Measurements from ENCODE around the gene SCAMP5.

SCAMP5 gene, protein sequence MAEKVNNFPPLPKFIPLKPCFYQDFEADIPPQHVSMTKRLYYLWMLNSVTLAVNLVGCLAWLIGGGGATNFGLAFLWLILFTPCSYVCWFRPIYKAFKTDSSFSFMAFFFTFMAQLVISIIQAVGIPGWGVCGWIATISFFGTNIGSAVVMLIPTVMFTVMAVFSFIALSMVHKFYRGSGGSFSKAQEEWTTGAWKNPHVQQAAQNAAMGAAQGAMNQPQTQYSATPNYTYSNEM

DNA sequence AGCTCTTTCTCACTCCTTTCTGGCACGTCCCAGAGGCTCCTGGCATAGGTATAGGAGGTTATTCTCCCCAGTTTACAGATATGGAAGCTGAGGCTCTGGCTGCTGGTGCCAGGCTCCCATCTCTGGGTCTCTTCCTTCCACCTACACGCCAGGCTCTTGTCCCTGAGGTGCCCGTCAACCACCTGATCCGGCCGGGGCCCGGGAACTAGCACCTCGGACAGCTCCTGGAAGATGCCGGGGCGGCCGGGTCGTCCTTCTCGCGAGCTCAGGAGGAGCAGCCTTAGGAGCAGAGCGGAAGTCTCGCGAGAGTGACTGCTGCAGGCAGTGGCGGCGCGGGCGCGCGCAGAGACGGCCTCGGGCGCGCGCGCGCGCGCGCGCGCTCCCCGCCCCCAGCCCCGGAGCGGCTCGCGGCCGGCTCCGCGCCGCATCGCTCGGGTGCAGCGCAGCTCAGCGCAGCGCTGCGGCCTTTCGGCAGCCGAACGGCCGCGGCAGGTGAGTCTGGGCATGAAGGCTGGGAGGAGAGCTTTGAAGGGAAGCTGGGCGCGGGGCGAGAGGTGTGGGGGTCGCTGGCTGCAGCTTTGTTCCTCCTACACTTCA, at the start of gene SCAMP5:
TSS of gene SCAMP5 (plus strand) at position 382 of the 597 bp plus-strand sequence. CDS start 16,277 bp downstream, outside the sequence.
- DNase-seq = peak; percentile 93 to 96

DNA sequence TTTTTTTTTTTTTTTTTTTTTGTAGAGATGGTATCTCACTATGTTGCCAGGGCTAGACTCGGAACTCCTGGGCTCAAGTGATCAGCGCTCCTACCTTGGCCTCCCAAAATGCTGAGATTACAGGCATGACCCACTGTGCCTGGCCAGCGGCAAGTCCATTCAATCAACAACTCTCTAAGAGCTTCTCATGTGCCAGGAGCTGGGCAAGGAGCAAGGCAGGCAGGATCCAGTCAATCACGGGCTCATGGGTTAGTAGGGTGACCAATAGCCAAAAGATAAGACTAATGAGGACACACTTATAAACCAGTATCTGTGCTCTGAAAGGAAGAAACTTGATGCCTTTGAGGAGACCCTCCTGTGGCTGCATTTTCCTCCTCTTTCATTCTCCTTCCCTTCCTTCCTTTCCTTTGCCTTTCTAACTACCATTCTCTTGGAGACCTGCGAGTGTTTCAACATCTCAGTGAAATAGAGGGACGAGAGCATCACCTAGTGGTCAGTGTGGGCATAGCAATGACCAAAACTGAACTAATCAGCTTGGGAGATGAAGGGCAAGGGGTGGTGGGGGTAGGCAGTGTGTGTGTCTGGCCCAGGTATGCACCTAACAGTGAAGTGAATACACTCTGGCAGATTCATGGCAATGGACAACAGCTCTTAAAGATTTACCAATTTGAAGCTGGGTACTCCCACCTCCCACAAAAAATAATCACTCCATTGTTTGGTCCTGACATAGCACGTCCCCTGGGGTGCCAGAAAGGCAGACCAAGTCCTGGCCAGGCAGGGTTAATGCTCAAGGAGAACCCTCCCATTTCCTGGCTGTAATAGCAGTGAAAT, 45.1 kb upstream of the SCAMP5 start:
- peak; percentile 77 to 83 for DNase-seq

DNA sequence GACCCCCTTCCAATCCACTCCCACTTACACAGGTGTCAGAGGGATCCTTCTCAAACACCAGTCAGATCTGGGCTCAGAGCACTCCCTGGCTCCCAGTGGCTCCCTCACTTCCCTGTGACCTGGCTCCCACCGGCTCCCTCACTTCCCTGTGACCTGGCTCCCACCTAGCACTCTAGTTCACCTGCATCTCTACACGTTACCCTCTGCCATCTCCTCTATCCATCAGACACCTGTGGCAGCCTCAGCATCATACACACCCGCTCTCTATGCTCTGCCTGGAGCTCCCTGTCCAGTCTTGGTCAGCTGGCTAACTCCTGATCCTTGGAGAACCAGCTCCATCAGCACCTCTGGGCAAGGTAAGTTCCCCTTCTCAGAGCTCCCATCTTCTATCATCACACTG, 44.4 kb upstream of the SCAMP5 start:
- DNase-seq = no peak

DNA sequence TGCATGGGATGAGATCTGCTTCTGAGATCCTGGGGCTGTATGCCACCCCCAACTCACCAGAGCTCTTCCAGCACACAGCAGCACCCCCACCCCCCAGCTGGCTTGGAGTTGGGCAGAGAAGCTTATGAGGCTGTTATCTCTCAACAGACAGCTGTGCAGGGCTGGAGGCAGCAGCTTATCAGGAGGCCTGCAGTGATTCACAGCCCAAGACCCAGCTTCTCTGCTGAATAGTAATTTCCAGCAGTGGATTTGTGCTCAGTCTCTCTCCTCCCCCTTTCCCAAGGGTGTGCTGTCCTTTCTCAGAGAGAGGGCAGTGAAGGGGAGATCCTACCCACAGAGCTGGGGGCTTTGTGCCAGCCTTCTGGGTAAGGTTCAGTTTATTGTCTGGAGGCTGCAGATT, 40.8 kb upstream of the SCAMP5 start:
- no peak for DNase-seq

DNA sequence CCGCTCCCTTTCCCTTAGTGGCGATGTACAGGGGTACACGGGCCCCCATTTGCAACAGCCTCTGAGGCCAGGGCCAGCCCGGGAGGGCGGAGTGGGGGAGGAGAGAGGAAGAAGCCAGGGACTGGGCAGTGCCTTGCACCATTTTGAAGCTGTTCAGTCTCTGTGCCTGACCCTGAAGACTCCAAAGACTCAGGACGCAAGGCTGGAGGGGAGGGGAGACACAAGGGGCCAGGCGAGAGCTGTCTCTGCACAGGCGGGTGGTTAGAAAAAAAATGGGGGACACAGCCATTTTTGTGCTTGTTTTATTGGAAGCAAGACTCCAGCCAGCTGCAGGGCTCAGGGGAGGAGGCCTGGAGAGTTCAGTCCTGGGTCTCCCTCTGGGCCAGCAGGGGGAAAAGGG, 40.3 kb upstream of the SCAMP5 start:
- no peak for DNase-seq

DNA sequence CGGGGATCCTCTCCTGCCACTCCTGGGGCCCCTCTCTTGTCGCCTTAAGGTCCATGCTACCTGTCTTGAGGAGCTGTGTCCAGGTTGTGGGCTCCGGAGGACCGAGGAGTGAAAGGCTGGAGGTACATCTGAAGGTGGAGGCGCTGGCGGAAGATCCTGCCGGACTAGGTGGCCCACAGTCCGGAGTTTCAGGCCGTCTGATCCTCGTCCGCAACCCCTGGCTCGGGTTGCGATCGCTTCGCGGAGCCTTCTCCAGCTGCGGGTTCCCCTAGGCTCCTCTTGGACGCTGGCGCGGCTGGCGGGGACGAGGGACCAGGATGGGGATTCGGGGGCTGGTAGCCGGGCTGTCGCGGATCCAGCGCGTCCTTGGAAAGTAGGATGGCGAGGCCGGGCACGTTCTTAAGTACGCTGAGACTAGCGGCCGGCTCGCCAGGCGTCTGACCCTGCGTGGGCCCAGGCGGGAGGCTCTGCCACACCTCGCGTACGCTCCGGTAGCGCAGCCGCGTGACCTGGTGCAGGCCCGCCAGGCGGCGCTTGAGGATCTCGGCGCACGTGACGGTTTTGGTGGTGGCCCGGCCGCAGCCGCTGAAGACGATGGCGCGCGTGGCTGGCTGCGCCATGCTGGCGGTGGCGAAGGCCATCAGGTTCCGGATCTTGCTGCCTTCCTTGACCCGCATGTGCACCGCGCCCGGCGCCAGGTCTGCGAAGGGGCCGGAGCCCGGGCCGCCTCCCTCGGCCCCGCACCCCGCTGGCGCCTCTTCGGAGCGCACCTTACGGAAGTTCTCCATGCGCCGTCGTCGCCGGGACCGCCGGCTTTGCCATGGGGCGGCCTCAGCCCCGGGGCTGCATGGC, 39.3 kb upstream of the SCAMP5 start:
- DNase-seq = peak; percentile 61 to 73

DNA sequence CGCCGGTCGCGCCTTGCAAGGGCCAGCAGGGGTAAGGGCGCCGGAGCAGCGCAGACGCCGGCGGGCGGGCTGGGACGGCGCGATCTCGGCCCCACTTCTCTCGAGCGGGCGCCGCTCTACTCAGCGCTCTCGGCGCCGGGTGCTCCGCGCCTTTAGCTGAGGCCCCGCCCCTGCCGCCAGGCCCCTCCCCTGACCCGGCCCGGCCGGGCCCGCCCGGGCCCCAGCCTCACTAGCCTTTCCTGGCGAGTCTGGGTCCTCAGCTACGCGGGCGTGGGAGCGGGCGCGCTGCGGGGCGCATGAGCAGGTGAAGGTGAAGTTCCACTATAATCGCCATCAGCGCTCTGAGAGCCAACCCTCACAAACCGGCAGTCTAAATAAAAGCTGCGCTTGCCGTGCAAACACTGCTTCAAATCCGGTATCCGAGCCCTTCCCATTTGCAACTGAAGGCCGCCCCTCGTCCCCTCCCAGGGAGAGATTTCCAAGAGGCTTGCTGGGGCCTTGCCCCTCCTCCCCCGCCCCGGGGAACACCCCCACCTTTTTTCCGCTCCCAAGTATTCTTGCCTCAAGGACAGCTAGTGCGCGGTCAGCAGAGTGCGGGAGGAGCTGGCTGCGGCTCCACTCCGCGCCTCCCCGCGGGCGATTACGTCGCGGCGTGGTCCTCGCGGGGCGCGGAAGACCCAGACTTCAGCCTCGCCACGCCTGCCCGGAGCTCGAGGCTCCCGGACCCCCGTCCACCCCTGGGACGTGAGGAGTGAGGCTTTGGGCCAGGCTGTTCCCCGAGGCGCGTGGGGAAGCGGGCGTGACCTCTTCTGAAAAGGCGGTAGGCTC, 38.5 kb upstream of the SCAMP5 start, which contains the start of gene RPP25:
TSS of gene RPP25 (minus strand) at position 125 of the 828 bp plus-strand sequence. CDS start 189 bp downstream, outside the sequence.
- peak; percentile 72 for DNase-seq

DNA sequence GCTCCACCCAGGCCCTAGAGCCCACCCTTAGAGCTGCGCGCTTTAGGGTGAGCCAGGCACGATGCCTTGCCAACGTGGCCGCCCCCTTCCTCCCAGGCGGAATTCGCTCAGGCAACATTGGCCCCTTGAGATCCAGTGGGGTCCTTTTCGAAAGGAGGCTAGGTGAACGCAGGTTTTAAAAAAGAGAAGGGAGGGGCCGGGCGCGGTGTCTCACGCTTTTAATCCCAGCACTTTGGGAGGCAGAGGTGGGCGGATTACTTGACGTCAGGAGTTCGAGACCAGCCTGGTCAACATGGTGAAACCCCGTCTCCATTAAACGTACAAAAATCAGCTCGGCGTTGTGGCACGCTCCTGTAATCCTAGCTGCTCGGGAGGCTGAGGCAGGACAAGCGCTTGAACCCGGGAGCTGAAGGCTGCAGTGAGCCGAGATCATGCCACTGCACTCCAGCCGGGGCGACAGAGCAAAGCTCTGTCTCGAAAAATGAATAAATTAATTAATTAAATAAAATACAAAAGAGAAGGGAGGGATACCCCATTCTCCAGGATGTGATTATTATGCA, 37.8 kb upstream of the SCAMP5 start:
- no peak for DNase-seq

DNA sequence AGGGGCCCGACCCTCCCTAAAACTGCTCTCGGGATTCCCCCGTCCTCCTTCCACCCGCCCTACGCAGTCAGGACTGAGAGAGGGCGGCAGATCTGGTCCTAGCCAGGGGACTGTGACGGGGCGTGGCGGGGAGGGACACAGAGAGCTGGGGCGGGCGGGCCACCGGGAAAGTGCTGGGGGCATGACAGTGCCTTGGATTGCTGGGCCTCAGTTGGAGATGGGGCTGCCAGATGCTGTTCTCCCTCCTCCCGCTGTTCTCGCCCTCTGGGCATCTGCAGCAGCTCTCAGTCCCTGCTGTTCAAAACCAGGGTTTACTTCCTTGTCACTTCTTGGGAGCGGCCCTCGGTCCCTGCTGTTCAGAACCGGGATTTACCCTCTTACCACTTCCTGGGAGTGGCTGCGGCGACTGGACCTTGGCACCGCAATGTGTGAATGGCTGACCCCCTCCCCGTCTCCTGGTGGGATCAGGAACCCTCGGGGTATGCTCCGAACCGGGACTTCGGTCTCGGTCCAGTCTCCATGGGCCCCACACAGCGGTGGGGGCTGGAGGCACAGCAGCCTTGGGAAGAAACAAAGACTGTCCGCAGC, 36.9 kb upstream of the SCAMP5 start:
- DNase-seq = no peak

DNA sequence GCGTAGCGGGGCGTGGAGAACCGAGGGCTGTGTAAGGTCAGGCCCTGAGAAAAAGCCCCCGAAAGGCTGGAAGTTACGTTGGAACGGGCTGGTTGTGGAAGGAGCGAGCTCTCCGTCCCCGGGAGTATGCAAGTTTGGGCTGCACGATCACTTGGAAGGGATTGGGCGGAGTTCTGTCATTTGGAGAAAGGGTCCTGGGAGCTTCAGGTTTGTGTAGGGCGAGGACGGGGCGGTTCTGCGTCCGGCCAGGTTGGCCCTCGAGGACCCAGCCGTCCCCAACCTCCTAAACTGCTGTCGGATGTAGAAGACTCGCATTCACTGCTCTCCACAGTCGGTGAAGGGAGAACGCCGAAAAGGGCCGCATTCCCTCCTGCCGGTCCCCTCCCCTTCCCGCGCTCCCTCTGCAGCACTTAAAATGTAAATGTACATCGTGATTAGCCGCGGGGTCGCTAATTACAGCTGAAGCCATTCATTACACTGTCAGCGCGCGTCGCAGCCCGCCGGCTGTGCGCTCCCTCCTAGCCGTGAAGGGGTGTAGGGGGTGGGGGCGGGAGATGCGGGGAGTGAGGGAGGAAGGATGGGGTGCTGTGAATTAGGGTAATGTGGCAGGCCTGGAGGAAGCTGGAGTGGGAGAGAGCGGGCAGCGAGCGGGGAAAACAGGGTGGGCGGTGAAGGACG, 36.3 kb upstream of the SCAMP5 start:
- no peak for DNase-seq

DNA sequence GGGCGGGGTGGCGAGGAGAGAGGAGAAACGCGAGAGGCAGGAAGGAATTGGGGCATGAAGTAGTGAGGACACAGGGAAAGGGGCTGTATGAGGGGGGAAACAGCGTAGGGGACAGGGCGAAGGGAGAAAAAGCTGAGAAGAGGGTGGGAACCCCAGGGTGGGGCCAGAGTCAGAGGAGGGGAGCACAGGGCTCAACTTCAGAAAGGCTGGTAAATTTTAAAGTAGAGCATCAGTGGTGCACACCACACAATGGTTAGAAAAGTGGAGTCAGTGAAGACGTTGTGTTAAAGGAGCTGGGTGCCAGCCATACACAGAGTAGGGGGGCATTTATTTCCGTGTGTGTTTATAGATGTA, 35.8 kb upstream of the SCAMP5 start:
- no peak for DNase-seq

DNA sequence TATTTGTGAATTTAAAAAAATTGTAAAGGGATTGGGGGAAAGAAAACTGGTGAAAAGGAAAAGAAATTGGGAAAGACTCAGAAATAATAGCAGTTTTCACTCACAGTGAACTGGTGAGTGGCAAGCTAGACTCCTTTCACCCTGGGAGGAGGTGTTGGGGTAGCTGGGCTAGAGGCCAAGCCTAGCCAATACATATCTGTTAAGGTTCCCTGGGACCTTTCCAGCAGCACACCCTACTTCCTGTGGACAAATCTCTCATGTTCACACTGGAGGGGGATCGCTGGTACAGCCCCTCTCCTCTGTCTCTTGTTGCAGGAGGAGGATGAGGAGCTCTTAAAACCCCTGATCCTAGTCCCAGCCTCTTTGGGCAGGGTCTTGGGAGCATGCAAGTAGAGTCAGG, 35.1 kb upstream of the SCAMP5 start:
- no peak for DNase-seq

DNA sequence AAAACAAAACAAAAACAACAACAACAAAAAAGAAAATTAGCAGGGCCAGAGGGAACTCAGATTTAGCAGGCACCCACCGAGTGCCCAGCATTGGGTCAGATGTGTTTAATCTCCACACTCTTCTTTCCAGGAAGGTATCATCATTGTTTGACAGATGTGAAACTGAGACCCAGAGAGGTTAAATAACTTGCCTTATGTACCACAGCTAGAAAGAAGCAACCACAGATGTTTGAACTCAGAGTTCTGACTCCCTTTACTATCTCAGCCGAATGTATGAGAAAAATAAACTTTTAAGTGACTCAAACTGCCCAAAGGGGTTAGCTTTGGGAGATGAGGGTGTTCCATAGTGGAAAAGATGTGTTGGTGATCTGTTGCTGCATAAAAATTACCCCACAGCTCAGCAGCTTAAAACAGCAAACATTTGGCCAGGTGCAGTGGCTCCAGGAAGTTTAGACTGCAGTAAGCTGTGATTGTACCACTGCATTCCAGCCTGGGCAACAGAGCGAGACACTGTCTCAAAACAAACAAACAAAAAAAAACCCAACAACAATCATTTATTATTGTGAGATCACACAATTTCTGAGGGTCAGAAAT, 34.3 kb upstream of the SCAMP5 start:
- no peak for DNase-seq

DNA sequence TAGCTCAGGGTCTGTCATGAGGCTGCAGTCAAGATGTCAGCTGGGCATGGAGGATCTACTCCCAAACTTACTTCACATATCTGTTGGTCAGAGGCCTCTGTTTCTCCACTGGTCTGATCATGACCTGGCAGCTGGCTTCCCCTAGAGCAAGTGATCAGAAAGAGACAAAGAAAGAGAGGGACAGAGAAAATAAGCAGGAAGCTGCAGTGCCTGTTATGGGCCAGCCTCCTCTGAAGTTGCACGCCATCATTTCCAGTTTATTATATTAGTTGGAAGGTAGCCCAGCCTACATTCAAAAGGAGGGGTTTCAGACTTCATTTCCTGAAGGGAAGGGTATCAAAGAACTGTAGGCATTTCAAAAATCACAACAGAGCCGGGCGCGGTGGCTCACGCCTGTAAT, 33.7 kb upstream of the SCAMP5 start:
- DNase-seq = no peak

DNA sequence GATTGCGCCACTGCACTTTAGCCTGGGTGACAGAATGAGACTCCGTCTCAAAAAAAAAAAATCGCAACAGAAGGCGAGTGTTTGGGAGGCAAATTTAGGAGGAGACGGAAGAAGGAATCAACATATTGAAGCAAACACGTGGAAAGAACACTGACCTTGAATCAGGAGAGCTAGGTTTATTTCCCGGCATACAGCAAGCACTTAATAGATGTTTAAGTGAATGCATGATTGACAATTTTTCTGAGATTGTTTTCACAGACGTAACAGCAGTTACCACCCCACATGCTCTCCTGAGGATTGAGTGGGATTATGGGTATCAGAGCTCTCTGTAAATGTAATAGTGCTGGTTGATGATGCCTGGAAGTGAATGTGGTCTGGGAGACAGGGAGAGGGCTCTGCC, 33.1 kb upstream of the SCAMP5 start:
- no peak for DNase-seq

DNA sequence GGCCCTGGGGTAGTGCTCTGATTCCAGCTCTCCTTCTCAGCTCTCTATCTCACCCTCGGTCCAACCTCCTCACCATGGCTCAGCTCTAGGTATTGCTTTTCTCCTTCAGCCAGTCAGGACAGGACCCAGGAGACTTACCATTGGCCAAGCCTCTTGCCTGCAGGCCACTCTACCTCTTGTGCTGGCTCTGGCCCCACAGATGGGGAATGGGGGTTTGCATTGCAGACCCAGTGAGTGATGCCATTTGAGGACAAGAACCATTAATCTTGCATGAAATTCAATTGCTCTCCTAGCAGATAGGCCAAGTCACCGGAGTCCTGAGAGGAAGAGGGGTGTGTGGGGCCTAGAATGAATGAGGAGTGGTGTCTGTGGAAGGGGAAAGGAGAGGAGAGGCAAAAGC, 32.7 kb upstream of the SCAMP5 start:
- no peak for DNase-seq

DNA sequence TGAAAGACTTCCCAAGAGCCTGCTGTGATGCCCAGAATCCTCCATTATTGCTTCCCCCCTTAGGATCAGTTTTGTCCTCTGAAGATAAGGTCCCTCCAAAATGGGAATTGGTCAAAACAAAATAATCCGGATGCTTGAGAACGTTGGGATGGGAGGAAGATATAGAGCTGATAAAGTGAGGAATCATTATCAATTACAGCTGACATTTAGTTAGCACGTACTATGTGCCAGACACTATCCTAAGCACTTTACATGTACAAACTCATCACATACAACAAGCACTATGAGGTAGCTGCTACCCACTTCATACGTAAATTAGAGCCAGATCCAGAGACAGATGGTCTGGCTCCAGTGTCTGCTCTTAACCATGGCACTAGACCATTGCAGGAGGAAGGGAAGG, 32.1 kb upstream of the SCAMP5 start:
- no peak for DNase-seq

DNA sequence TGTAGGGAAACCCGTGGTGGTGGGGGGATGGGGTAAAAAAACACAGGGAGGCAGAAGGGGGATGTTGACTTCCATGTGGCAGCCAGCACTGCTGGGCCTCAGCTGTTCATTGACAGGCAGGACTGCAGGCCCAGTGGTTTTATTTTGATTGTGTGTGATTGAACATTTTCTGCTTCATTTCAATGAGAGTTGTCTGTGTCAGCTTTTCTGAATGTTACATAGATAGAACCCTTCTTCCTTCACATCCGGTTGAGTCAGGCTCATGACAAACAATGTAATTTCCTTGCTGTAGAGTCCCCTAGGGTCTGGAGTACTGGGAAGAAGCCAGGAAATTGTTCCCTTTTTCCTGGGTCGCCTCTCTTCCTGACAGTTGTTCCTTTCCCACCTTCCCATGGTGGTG, 30.6 kb upstream of the SCAMP5 start:
- DNase-seq = no peak

DNA sequence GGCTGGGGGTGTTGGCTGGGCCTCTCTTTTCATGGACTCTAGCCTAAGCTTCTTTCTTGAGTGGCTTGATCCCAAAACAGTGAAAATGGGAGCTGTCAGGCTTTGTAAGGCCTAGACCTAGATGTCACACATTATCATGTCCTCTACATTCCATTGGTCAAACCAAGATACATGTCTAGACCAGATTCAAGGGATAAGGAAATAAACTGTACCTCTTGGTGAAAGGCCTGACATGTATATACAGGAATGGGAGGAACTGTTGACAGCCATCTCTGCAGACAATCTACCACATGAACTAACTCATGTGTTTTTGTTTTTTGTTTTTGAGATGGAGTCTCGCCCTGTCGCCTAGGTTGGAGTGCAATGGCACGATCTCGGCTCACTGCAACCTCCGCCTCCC, 27.7 kb upstream of the SCAMP5 start:
- no peak for DNase-seq

DNA sequence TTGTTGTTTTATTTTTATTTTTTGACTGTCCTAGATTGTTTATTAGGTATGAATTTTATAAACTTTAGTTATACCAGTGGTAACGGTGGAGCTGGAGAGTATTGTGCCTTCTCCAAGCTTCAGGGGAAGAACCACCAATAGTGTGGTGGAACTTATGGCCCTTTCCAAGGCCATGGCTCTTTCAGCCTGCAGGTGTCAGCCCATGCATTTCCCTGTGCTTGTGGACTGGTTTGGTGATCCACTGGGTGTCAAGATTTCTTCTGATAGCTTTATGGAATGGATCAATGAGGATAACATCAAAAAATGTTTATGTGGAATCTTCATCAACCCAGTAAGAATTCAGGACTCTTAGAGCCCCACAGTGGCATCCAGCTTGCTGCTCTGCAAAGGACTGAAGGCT, 19.2 kb upstream of the SCAMP5 start:
- no peak for DNase-seq
